Myocyte (in vitro differentiated cells): Measurements from ENCODE around the gene NFIB. TPM values are rescaled to one million over a fixed set of nuclear protein-coding genes. Genes with fewer than 3 reads are reported as not detected.

Experiments used
- DNase-seq: peaks from one replicate; pipeline ENCODE4 v3.0.0-alpha.2; 2012; ENCODE audit warnings: low read depth
- total RNA-seq: library from RNA; depleted of rRNA; stranded (reverse); fragments of >200 nt; gene quantifications from 2 replicates; pipeline ENCODE4 v1.2.3, GENCODE V29; 2014

The NFIB gene
- total RNA-seq, 1 donor from 2014 or later, result 9.1 TPM

DNA sequence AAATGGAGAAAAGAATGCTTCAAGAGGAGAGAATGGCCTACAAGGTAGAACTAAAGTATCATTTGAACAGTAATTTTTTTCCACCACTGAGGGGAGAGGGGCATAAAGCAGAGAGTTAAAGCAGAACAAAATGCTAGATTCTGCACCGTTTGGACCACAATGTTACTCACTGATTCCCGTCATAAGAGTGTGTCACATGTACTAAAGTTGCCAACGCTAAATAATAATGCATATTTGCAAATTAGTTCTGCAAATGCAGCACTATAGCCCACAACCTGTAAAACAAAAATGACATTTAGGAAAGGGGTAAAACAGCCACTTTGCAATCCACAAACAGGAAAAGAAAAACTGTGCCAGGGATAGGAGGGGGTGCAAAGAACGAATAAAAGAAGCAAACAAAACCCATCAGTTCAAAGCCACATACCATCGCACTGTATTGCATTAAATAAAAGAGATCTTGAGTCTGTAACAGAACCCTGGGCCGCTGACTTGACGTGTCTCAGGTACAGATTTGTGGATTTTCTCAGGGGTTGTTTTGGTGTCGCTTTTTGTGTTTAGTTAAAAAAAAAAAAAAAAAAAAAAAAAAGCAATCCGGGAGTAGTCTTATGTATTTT, 7.7 kb upstream of the NFIB start:
- DNase-seq, result no peak

DNA sequence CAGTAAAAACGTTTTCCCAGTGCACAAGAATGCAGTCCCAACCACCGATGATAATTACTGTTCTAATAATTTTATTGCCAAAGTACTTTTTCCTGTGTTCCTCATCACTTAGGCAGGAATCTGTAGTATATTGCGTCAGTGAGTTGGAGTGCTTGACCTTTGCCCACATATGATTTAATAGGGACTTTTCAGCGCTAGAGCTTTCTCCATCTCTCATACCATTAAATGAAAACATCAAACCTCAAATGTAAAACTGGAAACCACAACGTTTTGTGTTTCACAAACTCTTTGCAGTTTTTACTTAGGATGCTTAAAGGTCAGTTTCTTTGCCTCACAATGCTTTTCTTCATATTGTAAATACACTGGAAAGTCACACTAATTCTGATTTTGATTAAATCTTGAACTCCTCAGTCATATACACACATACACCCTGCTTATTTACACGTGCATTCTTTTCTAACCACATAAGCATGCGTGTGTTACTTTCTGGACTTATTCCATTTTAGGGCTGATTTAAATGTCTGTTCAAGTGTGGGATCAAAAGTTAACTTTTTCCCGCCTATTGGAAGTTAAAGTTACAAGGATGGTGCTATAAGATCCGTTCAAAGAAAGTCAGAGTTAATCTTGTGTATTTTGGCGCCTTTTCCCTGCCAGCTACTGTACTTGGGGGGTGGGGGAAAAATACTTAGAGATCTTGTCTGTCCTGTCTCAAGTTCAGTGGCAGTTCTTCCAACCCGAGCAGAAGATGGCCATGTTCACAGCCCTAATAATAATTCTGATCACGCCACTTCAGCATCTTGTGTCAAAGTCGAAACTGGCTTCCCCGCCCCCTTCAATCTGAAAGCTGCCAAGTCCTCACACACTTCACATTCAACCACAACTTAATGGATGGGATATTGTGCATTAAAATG, 6.6 kb upstream of the NFIB start:
- peak; percentile 31 for DNase-seq

- DNase-seq, result no peak
Measured at GRCh38 chr9:14318934-14319580, 5.1 kb upstream of the NFIB start.

DNA sequence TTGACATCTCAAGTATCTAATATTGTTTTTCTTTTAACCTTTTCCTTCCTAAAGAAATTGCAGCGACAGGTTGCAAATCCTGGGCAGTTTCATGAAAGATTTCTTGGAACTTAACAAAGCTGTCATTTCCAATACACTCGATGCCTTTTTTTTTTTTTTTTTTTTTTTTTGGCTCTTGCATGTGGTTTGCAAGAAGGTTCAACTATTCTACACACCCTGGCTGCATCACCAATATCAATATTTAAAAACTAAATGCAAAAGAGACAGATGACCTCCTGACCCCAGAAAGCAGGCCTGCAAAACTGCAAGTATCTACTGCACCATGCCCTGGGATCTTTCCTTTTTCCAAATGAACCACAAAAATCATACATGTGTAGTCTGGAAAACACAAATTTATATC, 4.4 kb upstream of the NFIB start:
- no peak for DNase-seq

DNA sequence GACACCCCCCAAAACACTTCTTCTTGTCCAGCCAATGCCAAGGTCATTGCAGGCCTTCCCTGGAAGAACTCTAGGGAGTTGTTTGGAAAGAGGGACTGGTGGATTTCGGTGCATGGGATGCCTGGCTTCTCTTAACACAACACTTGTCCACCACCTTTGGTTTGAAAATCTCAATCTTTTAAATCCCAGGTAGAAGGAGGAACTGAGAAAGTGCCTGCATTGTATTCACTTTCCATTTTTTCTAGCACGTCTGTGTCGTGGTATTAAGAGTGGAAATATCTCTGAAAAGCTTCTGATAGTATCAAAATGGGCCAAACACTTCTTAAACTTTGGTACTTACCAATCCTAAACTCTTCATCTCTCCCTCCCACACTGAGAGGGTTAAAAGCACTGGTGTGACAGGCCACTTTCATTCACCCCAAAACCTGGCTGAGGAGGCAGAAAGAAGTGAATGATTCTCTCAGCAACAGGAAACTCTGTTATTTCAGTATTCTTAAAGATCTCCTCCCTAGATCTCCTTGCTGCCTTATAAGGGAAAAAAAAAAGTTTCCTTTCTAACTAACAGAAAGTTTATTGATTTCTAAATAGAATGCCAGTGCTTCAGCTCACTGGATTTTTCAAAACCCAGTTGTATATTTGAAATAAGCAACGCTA, 3.9 kb upstream of the NFIB start:
- DNase-seq, result no peak

DNA sequence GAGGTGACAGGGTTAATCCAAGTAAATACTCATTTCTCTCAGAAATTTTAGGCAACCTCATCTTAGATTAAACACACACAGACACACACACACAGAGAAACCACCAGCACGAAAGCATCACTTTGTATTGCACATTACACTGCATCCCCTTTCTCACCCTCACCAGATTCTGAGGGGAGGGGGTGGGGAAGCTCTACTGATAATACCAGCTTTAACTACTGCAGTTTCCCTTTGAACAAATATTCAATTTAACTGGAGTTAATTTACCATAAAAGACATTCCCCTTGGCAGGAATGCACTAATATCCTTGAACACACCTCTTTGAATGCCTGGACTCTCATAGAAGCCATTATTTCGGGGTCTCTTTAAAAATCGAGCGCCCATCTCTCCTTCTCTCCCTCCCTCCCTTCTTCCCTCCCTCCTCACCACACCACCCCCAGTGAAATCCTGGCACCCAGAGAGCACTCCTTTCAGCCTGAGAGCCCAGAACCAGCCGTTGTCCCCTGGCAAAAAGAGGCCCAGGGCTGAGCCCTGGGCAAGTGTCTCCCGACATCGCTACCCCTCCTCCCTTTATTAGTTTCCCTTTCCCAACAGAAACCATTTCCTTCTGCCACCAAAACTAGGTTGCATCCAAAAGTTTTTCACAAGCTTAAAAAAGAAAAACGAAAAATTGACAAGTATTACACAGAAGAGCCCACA, 2.8 kb upstream of the NFIB start:
- DNase-seq, result no peak

- DNase-seq, result no peak
Measured at GRCh38 chr9:14315875-14316601, 2.1 kb upstream of the NFIB start.

GRCh38 chr9:14314929-14315874, 1.3 kb upstream of the NFIB start:
- DNase-seq, result peak; percentile 82

- peak; percentile 76 for DNase-seq
Measured at GRCh38 chr9:14314424-14314928, 535 bp upstream of the NFIB start.

GRCh38 chr9:14313378-14313940, 482 bp downstream of the NFIB start:
- DNase-seq, result peak; percentile 61

- peak; percentile 54 for DNase-seq
Measured at GRCh38 chr9:14312719-14313377, 1.1 kb downstream of the NFIB start.

- no peak for DNase-seq
Measured at GRCh38 chr9:14311956-14312685, 1.8 kb downstream of the NFIB start.

DNA sequence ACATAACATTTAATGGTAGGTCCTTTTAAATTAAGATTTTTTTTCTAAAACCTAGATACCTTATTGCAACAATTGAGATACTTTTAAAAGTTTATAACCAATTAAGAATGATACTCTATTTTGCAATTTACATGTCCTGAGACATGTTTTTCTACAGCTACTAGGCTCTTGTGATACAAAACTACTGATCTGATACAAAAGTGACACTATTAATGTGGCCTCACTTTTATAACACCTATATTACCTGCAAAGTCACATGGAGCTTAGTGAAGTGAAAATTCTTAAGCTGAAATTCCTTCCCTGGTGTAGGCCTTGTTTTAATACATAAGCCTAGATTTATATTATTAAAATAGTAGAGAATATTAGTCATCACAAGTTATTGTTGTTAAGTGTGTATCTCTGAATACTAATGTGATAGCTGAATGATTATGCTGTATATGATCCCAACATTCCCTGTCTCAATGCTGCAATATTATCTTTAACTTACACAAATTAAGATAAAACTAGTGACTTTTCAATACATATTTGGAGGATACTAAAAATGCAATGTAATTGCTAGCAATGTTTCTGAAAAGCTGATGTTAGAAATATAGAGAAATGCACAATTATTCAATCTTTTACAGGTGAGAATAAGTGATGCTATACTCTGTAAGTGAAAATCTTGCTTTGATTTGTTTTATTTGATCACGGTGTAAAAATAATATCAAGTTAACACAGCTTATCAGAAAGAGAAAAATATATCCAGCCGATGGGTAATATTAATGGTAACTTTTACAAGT, 2.6 kb downstream of the NFIB start:
- no peak for DNase-seq

DNA sequence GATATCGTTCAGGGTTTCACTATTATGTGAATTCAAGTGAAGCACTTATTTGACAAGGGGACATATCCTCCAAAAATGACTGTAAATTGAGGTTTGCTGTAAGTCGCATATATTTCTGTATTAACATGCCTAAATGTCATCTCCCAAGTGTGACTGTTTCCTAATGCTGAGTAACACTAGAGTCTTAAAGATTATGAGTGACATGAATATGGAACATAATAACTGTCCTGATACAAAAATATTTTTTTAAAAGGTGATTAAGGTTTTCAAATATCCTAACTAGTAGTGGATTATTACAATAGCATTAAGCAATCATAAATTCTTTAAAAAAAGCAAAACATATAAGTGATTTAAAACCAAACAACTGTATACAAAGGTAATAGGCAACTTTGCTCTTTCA, 3.6 kb downstream of the NFIB start:
- no peak for DNase-seq

DNA sequence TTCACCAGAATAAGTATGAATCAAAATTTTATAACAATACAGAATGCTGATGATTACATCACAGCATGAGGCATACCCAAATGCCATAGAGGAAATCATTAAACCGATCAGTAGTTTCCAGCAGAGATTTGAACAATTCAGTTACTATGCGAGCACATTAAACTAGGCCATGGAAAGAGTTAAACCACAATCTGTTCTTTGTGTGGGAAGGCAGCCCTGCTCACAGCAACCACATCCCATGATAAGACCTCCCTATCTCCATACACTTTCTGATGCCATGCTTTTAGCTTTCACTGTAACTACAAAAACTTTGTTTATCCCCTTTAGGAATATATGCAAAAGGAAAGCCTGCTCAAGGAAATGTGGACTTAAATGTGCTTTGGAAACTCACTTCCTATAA, 4.5 kb downstream of the NFIB start:
- no peak for DNase-seq

- no peak for DNase-seq
Measured at GRCh38 chr9:14308853-14309145, 5.1 kb downstream of the NFIB start.
